ENCODE measurements around the gene DNAJC4. TPM values are rescaled to one million over a fixed set of nuclear protein-coding genes. Genes with fewer than 3 reads are reported as not detected.
A peak's percentile ranks its signal among the peaks of the same experiment; 100 is the strongest.

Gene DNAJC4
- total and polyA plus RNA-seq, 9 of the 15 experiments (the other 6 are each of a cell fraction or from before 2014, with no cell fraction given) = 4.0 to 32.6 (median 19.9) TPM

DNA sequence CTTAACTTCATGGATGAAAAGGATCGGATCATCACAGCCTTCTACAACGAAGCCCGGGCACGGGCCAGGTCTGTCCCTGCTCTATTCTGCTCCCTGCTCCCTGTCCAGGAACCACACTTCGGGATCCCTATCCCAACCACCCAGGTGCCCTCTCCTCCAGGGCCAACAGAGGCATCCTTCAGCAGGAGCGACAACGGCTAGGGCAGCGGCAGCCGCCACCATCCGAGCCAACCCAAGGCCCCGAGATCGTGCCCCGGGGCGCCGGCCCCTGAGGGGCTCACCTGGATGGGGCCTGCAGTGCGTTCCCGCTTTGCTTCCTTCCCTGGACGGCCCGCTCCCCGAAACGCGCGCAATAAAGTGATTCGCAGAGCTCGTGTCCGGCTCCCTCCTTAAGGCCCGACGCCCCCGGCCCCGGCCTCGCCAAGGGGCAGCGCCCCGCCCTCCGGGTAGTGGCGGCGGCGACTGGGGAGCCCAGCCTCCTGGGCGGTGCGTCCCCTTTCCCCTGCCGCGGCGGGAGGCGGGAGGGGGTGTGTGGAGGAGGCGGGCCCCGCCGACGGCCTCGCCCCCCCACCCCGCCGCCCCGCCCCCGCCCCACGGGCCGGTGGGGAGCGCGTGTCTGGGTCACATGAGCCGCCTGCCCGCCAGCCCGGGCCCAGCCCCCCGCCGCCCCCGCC is 3.7 kb downstream of the DNAJC4 start, which contains the start of gene VEGFB (continued):
- TF ChIP-seq, protein P1, sequence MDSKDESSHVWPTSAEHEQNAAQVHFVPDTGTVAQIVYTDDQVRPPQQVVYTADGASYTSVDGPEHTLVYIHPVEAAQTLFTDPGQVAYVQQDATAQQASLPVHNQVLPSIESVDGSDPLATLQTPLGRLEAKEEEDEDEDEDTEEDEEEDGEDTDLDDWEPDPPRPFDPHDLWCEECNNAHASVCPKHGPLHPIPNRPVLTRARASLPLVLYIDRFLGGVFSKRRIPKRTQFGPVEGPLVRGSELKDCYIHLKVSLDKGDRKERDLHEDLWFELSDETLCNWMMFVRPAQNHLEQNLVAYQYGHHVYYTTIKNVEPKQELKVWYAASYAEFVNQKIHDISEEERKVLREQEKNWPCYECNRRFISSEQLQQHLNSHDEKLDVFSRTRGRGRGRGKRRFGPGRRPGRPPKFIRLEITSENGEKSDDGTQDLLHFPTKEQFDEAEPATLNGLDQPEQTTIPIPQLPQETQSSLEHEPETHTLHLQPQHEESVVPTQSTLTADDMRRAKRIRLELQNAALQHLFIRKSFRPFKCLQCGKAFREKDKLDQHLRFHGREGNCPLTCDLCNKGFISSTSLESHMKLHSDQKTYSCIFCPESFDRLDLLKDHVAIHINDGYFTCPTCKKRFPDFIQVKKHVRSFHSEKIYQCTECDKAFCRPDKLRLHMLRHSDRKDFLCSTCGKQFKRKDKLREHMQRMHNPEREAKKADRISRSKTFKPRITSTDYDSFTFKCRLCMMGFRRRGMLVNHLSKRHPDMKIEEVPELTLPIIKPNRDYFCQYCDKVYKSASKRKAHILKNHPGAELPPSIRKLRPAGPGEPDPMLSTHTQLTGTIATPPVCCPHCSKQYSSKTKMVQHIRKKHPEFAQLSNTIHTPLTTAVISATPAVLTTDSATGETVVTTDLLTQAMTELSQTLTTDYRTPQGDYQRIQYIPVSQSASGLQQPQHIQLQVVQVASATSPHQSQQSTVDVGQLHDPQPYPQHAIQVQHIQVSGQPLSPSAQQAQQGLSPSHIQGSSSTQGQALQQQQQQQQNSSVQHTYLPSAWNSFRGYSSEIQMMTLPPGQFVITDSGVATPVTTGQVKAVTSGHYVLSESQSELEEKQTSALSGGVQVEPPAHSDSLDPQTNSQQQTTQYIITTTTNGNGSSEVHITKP (IDR thresholded peaks at IDR 0.05; ENCODE audit: partially characterized antibody) = no peak
- TF ChIP-seq CXXC5 (CRISPR knock-in tag; IDR thresholded peaks at IDR 0.05) (peak; percentile 35; the same call in 1 of the 2 replicates), EZH2 (IDR thresholded peaks at IDR 0.05; ENCODE audit: borderline replicate concordance, low read depth, low read length) (no peak), HDAC3 (IDR thresholded peaks at IDR 0.05; ENCODE audit: borderline replicate concordance, partially characterized antibody) (no peak), MEF2A (IDR thresholded peaks at IDR 0.05; ENCODE audit: control insufficient read depth, low read depth, low read length) (no peak), HNRNPUL1 (IDR thresholded peaks at IDR 0.05; ENCODE audit: low read length) (no peak), PHB (CRISPR knock-in tag; IDR thresholded peaks at IDR 0.05) (no peak; the same call in 1 of the 2 replicates), MBD2 (IDR thresholded peaks at IDR 0.05; ENCODE audit: borderline replicate concordance, low read depth) (no peak), MYNN (IDR thresholded peaks at IDR 0.05) (no peak), MYNN (CRISPR knock-in tag; IDR thresholded peaks at IDR 0.05) (no peak), MTA2 (IDR thresholded peaks at IDR 0.05; ENCODE audit: low read depth) (no peak), POLR2A (conservative IDR thresholded peaks at IDR 0.05) (peak; percentile 47; the same call in 1 of the 2 replicates), BDP1 (IDR thresholded peaks at IDR 0.05; ENCODE audit: insufficient read depth, insufficient read length) (no peak), POLR3A (IDR thresholded peaks at IDR 0.05; ENCODE audit: borderline replicate concordance, extremely low read depth, insufficient read depth, insufficient read length) (no peak), KLF1 (tag; IDR thresholded peaks at IDR 0.05) (no peak), GTF2A2 (tag; IDR thresholded peaks at IDR 0.05) (no peak), SMARCA4 (IDR thresholded peaks at IDR 0.05) (no peak), RHOXF2B (CRISPR knock-in tag; conservative IDR thresholded peaks at IDR 0.05) (no peak), DPF2 (IDR thresholded peaks at IDR 0.05) (no peak)
- TF ChIP-seq, protein P2, sequence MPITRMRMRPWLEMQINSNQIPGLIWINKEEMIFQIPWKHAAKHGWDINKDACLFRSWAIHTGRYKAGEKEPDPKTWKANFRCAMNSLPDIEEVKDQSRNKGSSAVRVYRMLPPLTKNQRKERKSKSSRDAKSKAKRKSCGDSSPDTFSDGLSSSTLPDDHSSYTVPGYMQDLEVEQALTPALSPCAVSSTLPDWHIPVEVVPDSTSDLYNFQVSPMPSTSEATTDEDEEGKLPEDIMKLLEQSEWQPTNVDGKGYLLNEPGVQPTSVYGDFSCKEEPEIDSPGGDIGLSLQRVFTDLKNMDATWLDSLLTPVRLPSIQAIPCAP (CRISPR knock-in tag; IDR thresholded peaks at IDR 0.05; ENCODE audit: borderline replicate concordance) = no peak
- TF ChIP-seq, protein P3, sequence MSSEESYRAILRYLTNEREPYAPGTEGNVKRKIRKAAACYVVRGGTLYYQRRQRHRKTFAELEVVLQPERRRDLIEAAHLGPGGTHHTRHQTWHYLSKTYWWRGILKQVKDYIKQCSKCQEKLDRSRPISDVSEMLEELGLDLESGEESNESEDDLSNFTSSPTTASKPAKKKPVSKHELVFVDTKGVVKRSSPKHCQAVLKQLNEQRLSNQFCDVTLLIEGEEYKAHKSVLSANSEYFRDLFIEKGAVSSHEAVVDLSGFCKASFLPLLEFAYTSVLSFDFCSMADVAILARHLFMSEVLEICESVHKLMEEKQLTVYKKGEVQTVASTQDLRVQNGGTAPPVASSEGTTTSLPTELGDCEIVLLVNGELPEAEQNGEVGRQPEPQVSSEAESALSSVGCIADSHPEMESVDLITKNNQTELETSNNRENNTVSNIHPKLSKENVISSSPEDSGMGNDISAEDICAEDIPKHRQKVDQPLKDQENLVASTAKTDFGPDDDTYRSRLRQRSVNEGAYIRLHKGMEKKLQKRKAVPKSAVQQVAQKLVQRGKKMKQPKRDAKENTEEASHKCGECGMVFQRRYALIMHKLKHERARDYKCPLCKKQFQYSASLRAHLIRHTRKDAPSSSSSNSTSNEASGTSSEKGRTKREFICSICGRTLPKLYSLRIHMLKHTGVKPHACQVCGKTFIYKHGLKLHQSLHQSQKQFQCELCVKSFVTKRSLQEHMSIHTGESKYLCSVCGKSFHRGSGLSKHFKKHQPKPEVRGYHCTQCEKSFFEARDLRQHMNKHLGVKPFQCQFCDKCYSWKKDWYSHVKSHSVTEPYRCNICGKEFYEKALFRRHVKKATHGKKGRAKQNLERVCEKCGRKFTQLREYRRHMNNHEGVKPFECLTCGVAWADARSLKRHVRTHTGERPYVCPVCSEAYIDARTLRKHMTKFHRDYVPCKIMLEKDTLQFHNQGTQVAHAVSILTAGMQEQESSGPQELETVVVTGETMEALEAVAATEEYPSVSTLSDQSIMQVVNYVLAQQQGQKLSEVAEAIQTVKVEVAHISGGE (CRISPR knock-in tag; IDR thresholded peaks at IDR 0.05) = 0 out of 6 replicates have a peak, but pooled peaks of 1 of the 3 experiments have one; percentile 25
- TF ChIP-seq, protein P4, sequence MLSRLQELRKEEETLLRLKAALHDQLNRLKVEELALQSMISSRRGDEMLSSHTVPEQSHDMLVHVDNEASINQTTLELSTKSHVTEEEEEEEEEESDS (CRISPR knock-in tag; IDR thresholded peaks at IDR 0.05) = no peak
